Measurements from ENCODE around the gene KRT32.

The KRT32 gene

GRCh38 chr17:41505809-41506767, 38.9 kb upstream of the KRT32 start:
- Histone ChIP-seq H3K27me3 (ENCODE audit: insufficient read depth, poor library complexity, severe bottlenecking) (no peaks in the 10 kb centered on the region), H3K27ac (replicated peaks) (no peak overlapping the region), H3K4me3 (replicated peaks; ENCODE audit: insufficient read depth, low read length) (no peak overlapping the region)
- DNase-seq (ENCODE audit: low read depth in 1 of 2, low spot score in 1 of 2) = peak in 1 of 2 experiments; percentile 13
- TF ChIP-seq SPI1 (IDR thresholded peaks at IDR 0.05; ENCODE audit: borderline replicate concordance, low read depth) (peak; percentile 96), GABPA (IDR thresholded peaks at IDR 0.05; ENCODE audit: low read depth) (no peak)

- no peaks in the 10 kb centered on the region for H3K27me3 ChIP-seq (ENCODE audit: insufficient read depth, poor library complexity, severe bottlenecking)
- H3K27ac ChIP-seq (replicated peaks) = no peak within 1 kb of the TSS
- no peak within 1 kb of the TSS for H3K4me3 ChIP-seq (replicated peaks; ENCODE audit: insufficient read depth, low read length)
Observed at GRCh38 chr17:41505007-41505808, 38.0 kb upstream of the KRT32 start, which contains the start of gene KRT13. Gene KRT13, minus strand, starts transcription at chr17:41505612. Its CDS starts 62 bp downstream, at chr17:41505550.

GRCh38 chr17:41504246-41504977, 37.2 kb upstream of the KRT32 start:
- TF ChIP-seq SPI1 (IDR thresholded peaks at IDR 0.05; ENCODE audit: borderline replicate concordance, low read depth) = no peak
- TF ChIP-seq REST (IDR thresholded peaks at IDR 0.05; ENCODE audit: insufficient replicate concordance, low read depth) = no peak
- TF ChIP-seq GABPA (IDR thresholded peaks at IDR 0.05; ENCODE audit: low read depth) = no peak
- no peak for TF ChIP-seq POLR2AphosphoS5 (IDR thresholded peaks at IDR 0.05; ENCODE audit: low read depth)
- TF ChIP-seq CTCF (IDR thresholded peaks at IDR 0.05; ENCODE audit: insufficient read depth, low read length) = no peak
- H3K27ac ChIP-seq (replicated peaks) = no peak overlapping the region
- no peak for DNase-seq (ENCODE audit: low read depth in 1 of 2, low spot score in 1 of 2)
- no peaks in the 10 kb centered on the region for H3K27me3 ChIP-seq (ENCODE audit: insufficient read depth, poor library complexity, severe bottlenecking)
- H3K4me3 ChIP-seq (replicated peaks; ENCODE audit: insufficient read depth, low read length) = no peak overlapping the region

More at GRCh38 chr17:41505007-41505808, 38.0 kb upstream of the KRT32 start, which contains the start of gene KRT13:
- no peak for DNase-seq (ENCODE audit: low read depth in 1 of 2, low spot score in 1 of 2)
- TF ChIP-seq GABPA (IDR thresholded peaks at IDR 0.05; ENCODE audit: low read depth) (no peak), SPI1 (IDR thresholded peaks at IDR 0.05; ENCODE audit: borderline replicate concordance, low read depth) (no peak), CTCF (IDR thresholded peaks at IDR 0.05; ENCODE audit: insufficient read depth, low read length) (no peak), REST (IDR thresholded peaks at IDR 0.05; ENCODE audit: insufficient replicate concordance, low read depth) (no peak), POLR2AphosphoS5 (IDR thresholded peaks at IDR 0.05; ENCODE audit: low read depth) (no peak)
